Mesendoderm (in vitro differentiated cells): Measurements from ENCODE around the gene CPT1C.

Experiments used
- DNase-seq: peaks from one replicate; pipeline ENCODE4 v3.0.0; 2013
- H2AK5ac ChIP-seq: 2 replicates; pipeline ENCODE4 v1.6.1; 2013; ENCODE audit warnings: low read length, inconsistent platforms
- H2BK120ac ChIP-seq: 2 replicates; pipeline ENCODE4 v1.6.1; 2013; ENCODE audit warnings: low read depth, mild to moderate bottlenecking, low read length, moderate library complexity, mixed read lengths
- H2BK15ac ChIP-seq: replicated peaks from 2 replicates; pipeline ENCODE4 v1.6.1; 2013; ENCODE audit warnings: low read depth, mild to moderate bottlenecking, moderate library complexity
- H2BK5ac ChIP-seq: 2 replicates; pipeline ENCODE4 v1.6.1; 2013; ENCODE audit warnings: low read length, inconsistent platforms
- H3K18ac ChIP-seq: 2 replicates; pipeline ENCODE4 v1.6.1; 2013; ENCODE audit warnings: mild to moderate bottlenecking, low read length, mixed read lengths
- H3K23ac ChIP-seq: one replicate; pipeline ENCODE4 v1.6.1; 2013; ENCODE audit warnings: low read length
- H3K27ac ChIP-seq: 2 replicates; pipeline ENCODE4 v1.5.1; 2013; ENCODE audit warnings: low read depth, mild to moderate bottlenecking, inconsistent platforms, low read length, moderate library complexity
- H3K27me3 ChIP-seq: 2 replicates; pipeline ENCODE4 v1.6.1; 2013; ENCODE audit warnings: low read length, control low read depth, mild to moderate bottlenecking, inconsistent platforms; ENCODE audit not compliant: insufficient read depth, poor library complexity
- H3K36me3 ChIP-seq: 2 replicates; pipeline ENCODE4 v1.6.1; 2013; ENCODE audit warnings: low read length, inconsistent platforms; ENCODE audit not compliant: control insufficient read depth, insufficient read depth
- H3K4ac ChIP-seq: one replicate; pipeline ENCODE4 v1.6.1; 2013; ENCODE audit warnings: low read depth, mild to moderate bottlenecking, low read length, moderate library complexity
- H3K4me1 ChIP-seq: 2 replicates; pipeline ENCODE4 v1.6.1; 2013; ENCODE audit warnings: low read depth, low read length, inconsistent platforms; ENCODE audit not compliant: control insufficient read depth
- H3K4me2 ChIP-seq: 2 replicates; pipeline ENCODE4 v1.6.1; 2013; ENCODE audit warnings: low read length
- H3K4me3 ChIP-seq: 2 replicates; pipeline ENCODE4 v1.5.1; 2013; ENCODE audit warnings: mild to moderate bottlenecking, low read length
- H3K56ac ChIP-seq: one replicate; pipeline ENCODE4 v1.6.1; 2013; ENCODE audit warnings: low read length
- H3K79me1 ChIP-seq: 2 replicates; pipeline ENCODE4 v1.6.1; 2013; ENCODE audit warnings: low read length, inconsistent platforms
- H3K79me2 ChIP-seq: 2 replicates; pipeline ENCODE4 v1.6.1; 2013; ENCODE audit warnings: mild to moderate bottlenecking, low read length; ENCODE audit not compliant: control insufficient read depth, insufficient read depth
- H3K9ac ChIP-seq: 2 replicates; pipeline ENCODE4 v1.6.1; 2013; ENCODE audit warnings: low read length, inconsistent platforms
- H4K5ac ChIP-seq: one replicate; pipeline ENCODE4 v1.6.1; 2013; ENCODE audit warnings: low read length
- H4K8ac ChIP-seq: one replicate; pipeline ENCODE4 v1.6.1; 2013; ENCODE audit warnings: low read depth, mild to moderate bottlenecking, control low read depth, low read length, moderate library complexity
- WGBS: extraction: QIAGEN DNeasy Blood & Tissue Kit; methylation state at CpG from one replicate; pipeline ENCODE4 v1.1.7; 2013; ENCODE audit warnings: low lambda C conversion rate, missing lambda C conversion rate; ENCODE audit not compliant: insufficient coverage; ENCODE audit errors: extremely low coverage; 5-methylcytosine and 5-hydroxymethylcytosine counted together

CPT1C gene

DNA sequence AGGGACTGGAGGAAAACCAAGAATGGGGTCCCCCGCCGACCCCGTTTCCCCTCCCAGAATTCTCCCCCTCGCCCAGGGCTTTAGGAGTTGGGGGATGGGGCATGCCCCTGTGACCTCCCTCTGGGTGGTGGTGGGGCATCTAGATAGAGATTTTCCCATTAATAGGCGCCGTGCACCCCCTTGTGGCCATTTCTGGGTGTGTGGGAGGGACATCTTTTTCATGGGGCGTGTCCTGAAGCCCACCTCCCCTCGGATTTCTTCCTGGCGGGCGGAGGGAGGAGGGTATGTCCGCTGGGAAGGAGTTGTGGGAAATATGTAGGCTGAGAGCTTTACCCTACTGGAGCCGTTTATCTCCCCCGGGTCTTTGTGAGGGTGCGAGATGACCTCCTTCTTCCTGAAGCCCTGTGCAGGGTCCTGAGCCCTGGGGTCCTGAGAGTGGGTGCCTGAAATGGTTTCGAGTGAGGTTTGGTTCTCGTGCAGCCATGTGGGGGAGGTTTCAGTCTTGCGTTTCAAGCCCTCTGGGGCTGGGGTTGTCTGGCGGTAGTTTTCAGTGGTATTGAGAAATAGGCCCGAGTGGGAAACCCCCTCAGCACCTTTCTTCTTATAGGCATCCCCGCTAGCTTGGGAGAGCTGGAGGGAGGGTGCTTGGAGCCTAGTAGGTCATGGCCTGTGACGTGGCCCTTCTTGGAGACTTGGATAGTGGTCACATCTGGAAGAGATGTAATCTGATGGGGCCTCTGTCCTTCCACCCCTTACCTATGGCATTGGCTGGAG lies 12.8 kb upstream of the CPT1C start:
- Histone ChIP-seq H3K18ac (peak overlapping the region; percentile 82), H3K36me3 (peaks cover 12% of the 10 kb centered on the region), H3K79me2 (peaks cover 45% of the 10 kb centered on the region), H3K4ac (peak overlapping the region; percentile 96), H2BK120ac (no peak overlapping the region), H3K23ac (no peak overlapping the region), H3K4me3 (peak overlapping the region; percentile 89), H3K27ac (peak overlapping the region; percentile 90), H2AK5ac (no peak overlapping the region), H3K56ac (peak overlapping the region; percentile 99), H3K79me1 (peaks cover 13% of the 10 kb centered on the region), H2BK15ac (no peak overlapping the region), H4K8ac (no peak overlapping the region), H3K9ac (peak overlapping the region; percentile 99), H4K5ac (no peak overlapping the region), H3K4me1 (peaks cover 8% of the 10 kb centered on the region), H2BK5ac (peak overlapping the region; percentile 92), H3K4me2 (peak overlapping the region; percentile 97), H3K27me3 (no peaks in the 10 kb centered on the region)
- WGBS, result no CpG with 5 or more reads among the region's 21 CpGs
- peak; percentile 95 for DNase-seq

DNA sequence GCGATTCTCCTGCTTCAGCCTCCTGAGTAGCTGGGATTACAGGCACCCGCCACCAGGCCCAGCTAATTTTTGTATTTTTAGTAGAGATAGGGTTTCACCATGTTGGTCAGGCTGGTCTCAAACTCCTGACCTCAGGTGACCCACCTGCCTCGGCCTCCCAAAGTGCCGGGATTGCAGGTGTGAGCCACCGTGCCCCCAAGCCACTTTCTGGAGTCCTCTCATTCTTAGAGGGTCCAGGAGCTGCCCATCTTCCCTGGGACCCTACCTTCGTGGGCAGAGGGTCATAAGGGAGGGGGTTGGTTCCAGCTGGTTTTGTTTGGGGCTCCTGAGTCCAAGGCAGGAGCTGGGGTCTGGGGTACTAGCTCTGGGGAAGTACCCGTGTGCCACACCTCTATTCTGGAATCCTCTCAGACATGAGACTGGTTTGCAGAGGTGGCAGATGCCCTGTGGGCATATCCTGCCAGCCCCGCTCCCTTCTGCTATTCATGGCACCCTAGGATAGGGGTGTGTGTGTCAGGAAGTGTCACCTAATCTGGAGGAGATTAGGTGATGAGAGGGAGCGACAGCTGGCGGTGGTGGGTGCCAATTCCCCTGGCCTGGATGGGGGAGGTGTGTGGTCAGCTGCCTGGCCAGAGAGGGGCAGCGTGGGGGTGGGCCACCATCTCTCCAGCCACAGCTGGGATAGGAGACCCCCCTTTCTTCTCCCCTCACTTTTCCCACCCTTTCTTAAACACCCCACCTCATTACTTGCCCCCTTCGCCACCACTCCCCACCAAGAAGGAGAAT lies 11.7 kb upstream of the CPT1C start:
- Histone ChIP-seq H2BK15ac (no peak overlapping the region), H3K4me1 (peaks cover 8% of the 10 kb centered on the region), H4K8ac (no peak overlapping the region), H3K9ac (peak overlapping the region; percentile 32), H3K56ac (peak overlapping the region; percentile 70), H3K27ac (no peak overlapping the region), H2AK5ac (no peak overlapping the region), H3K36me3 (peaks cover 15% of the 10 kb centered on the region), H3K4ac (no peak overlapping the region), H3K4me3 (no peak overlapping the region), H3K27me3 (no peaks in the 10 kb centered on the region), H3K23ac (no peak overlapping the region), H2BK5ac (no peak overlapping the region), H3K79me1 (peaks cover 13% of the 10 kb centered on the region), H3K4me2 (peak overlapping the region; percentile 40), H4K5ac (no peak overlapping the region), H3K79me2 (peaks cover 45% of the 10 kb centered on the region), H3K18ac (no peak overlapping the region), H2BK120ac (no peak overlapping the region)
- DNase-seq, result no peak
- no CpG with 5 or more reads among the region's 12 CpGs for WGBS

DNA sequence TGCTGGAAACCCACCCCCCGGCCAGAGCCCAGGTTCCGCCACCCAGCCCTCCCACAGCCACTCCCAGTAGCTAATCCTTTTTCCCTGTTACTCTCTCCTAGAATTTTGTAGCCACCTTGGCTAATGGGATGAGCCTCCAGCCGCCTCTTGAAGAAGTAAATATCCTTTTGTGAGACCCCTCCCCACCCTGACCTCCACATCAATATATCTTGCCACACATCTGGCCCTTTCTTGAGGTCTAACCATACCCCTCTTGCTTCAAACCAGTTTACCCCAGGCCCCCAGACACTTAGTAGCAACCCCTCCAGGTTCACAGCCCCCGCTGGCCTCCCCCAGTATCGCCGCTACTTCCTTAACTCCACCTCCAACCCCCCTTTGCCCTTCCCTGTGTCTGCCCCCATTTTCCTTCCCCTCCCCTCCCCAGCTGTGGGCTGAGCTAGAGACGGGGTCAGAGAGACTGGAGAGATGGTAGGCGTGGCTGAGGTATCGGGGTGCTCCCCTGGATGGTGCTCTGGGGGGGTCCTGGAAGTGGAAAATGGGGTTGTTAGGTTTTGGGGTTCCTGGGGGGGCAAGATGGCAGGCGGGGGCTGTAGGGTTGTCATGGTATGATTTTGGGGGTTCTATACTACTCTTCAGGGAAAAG lies 11.0 kb upstream of the CPT1C start:
- Histone ChIP-seq H3K79me1 (peaks cover 14% of the 10 kb centered on the region), H2BK5ac (no peak overlapping the region), H3K4ac (no peak overlapping the region), H3K56ac (peak overlapping the region; percentile 45), H2BK120ac (no peak overlapping the region), H3K27me3 (no peaks in the 10 kb centered on the region), H2BK15ac (no peak overlapping the region), H3K79me2 (peaks cover 45% of the 10 kb centered on the region), H3K23ac (no peak overlapping the region), H3K4me2 (peak overlapping the region; percentile 25), H4K8ac (no peak overlapping the region), H4K5ac (no peak overlapping the region), H3K18ac (no peak overlapping the region), H3K4me3 (no peak overlapping the region), H3K4me1 (peaks cover 8% of the 10 kb centered on the region), H3K36me3 (peaks cover 16% of the 10 kb centered on the region), H3K27ac (peak overlapping the region; percentile 41), H3K9ac (peak overlapping the region; percentile 55), H2AK5ac (no peak overlapping the region)
- no CpG with 5 or more reads among the region's 10 CpGs for WGBS
- no peak for DNase-seq

DNA sequence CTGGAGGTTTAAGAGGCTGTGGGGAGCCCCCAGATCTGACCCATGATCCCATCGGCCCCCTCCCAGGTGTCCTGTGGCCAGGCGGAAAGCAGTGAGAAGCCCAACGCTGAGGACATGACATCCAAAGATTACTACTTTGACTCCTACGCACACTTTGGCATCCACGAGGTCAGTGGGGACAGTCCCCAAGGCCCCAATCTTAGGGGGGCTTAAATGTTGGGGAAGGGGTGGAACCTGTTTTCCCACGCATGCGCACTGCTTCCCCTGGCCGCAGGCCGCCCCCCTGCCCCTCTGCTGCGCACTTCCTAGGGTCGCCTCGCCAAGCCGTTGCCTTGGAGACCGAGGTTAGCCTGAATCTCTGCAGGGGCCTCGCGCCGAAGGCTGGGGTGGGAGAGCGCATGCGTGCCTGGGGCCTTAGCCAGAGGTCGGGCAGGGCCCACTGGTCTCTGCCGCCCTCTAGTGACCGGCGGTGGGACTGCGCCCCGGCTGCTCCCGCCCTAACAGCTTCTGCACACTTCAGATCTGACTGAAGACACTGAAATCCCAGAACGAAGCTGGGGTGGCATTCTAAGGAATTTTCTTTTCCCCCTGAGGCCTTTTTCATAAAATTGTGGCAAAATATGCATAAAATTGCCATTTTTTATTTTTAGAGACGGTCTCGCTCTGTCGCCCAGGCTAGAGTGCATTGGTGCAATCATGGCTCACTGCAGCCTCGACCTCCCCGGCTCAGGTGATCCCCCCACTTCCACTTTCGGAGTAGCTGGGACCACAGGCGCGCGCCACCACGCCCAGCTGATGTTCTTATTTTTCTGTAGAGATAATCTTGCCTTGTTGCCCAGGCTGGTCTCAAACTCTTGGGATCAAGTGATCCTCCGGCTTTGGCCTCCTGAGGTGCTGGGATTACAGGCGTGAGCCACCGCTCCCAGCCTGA lies 10.2 kb upstream of the CPT1C start:
- Histone ChIP-seq H3K79me1 (peaks cover 19% of the 10 kb centered on the region), H3K27ac (no peak overlapping the region), H2AK5ac (no peak overlapping the region), H3K27me3 (no peaks in the 10 kb centered on the region), H3K9ac (peak overlapping the region; percentile 55), H3K23ac (no peak overlapping the region), H2BK5ac (no peak overlapping the region), H3K56ac (peak overlapping the region; percentile 56), H2BK120ac (no peak overlapping the region), H3K4ac (no peak overlapping the region), H3K79me2 (peaks cover 45% of the 10 kb centered on the region), H4K5ac (no peak overlapping the region), H3K18ac (no peak overlapping the region), H3K4me2 (peak overlapping the region; percentile 25), H2BK15ac (no peak overlapping the region), H3K36me3 (peaks cover 22% of the 10 kb centered on the region), H3K4me1 (peaks cover 8% of the 10 kb centered on the region), H3K4me3 (no peak overlapping the region), H4K8ac (no peak overlapping the region)
- no CpG with 5 or more reads among the region's 40 CpGs for WGBS
- peak; percentile 96 for DNase-seq

DNA sequence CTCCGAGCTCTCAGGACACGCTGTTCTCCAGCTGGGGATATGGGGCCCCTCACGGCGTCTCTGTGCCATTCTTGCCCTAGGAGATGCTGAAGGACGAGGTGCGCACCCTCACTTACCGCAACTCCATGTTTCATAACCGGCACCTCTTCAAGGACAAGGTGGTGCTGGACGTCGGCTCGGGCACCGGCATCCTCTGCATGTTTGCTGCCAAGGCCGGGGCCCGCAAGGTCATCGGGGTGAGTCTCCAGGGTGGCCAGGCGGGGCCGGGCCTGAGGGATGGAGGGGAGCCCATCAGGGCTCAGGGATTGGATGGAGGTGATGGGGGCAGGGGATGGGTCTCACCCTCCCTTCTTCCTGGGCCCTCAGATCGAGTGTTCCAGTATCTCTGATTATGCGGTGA lies 9.1 kb upstream of the CPT1C start:
- WGBS, result no CpG with 5 or more reads among the region's 19 CpGs
- Histone ChIP-seq H2BK15ac (no peak overlapping the region), H3K56ac (no peak overlapping the region), H3K4me3 (no peak overlapping the region), H4K8ac (no peak overlapping the region), H3K23ac (no peak overlapping the region), H2BK120ac (no peak overlapping the region), H2AK5ac (no peak overlapping the region), H3K4me1 (peaks cover 8% of the 10 kb centered on the region), H3K36me3 (peaks cover 29% of the 10 kb centered on the region), H3K27me3 (no peaks in the 10 kb centered on the region), H2BK5ac (no peak overlapping the region), H3K18ac (no peak overlapping the region), H3K4me2 (no peak overlapping the region), H3K79me1 (peaks cover 23% of the 10 kb centered on the region), H3K9ac (no peak overlapping the region), H4K5ac (no peak overlapping the region), H3K27ac (no peak overlapping the region), H3K79me2 (peaks cover 45% of the 10 kb centered on the region), H3K4ac (no peak overlapping the region)
- DNase-seq, result no peak
